OCI-LY3 (cell line): Measurements from ENCODE around the gene HUS1B.

ENCODE experiments used
- H2AFZ ChIP-seq: fragments of 200-600, 300-600 bp; shearing (Covaris generic); 2 replicates; pipeline ENCODE4 v1.6.0; 2014; ENCODE audit warnings: antibody characterized with exemption, low read depth, low read length
- H3K27ac ChIP-seq: fragments of 200-600, 300-600 bp; sonication (generic); 2 replicates; pipeline ENCODE4 v1.5.1; 2014; ENCODE audit warnings: mild to moderate bottlenecking, low read length, moderate library complexity, mixed read lengths
- H3K27me3 ChIP-seq: fragments of 200-600, 300-600 bp; sonication (generic); 2 replicates; pipeline ENCODE4 v1.6.1; 2014; ENCODE audit warnings: low read depth, low read length, mixed read lengths
- H3K36me3 ChIP-seq: fragments of 200-600, 300-600 bp; sonication (generic); replicated peaks from 2 replicates; pipeline ENCODE3; 2014; ENCODE audit warnings: low read depth, low read length, mixed read lengths
- H3K4me1 ChIP-seq: fragments of 300-600, 200-600 bp; sonication (generic); 2 replicates; pipeline ENCODE4 v1.6.1; 2014; ENCODE audit warnings: low read length, mixed read lengths
- H3K4me2 ChIP-seq: fragments of 200-600, 300-600 bp; sonication (generic); 2 replicates; pipeline ENCODE4 v1.6.1; 2014; ENCODE audit warnings: low read length, mixed read lengths
- H3K4me3 ChIP-seq: fragments of 300-600, 200-600 bp; sonication (generic); 2 replicates; pipeline ENCODE4 v1.5.1; 2014; ENCODE audit warnings: antibody characterized with exemption, mild to moderate bottlenecking, low read length, moderate library complexity
- H3K79me2 ChIP-seq: fragments of 300-600, 200-600 bp; shearing (Covaris generic); 2 replicates; pipeline ENCODE4 v1.6.1; 2014; ENCODE audit warnings: mild to moderate bottlenecking, low read length, mixed read lengths
- H3K9ac ChIP-seq: fragments of 300-600, 200-600 bp; shearing (Covaris generic); 2 replicates; pipeline ENCODE4 v1.6.0; 2014; ENCODE audit warnings: mild to moderate bottlenecking, low read length, moderate library complexity
- H3K9me3 ChIP-seq: fragments of 200-600, 300-600 bp; shearing (Covaris generic); 2 replicates; pipeline ENCODE4 v1.6.1; 2014; ENCODE audit warnings: low read length, mixed read lengths; ENCODE audit not compliant: insufficient read depth
- H4K20me1 ChIP-seq: fragments of 200-600, 300-600 bp; sonication (generic); 2 replicates; pipeline ENCODE4 v1.6.1; 2016; ENCODE audit warnings: low read length, mixed read lengths; ENCODE audit not compliant: insufficient read depth
- EZH2phosphoT487 ChIP-seq: fragments of 200-600 bp; shearing (Covaris generic); IDR thresholded peaks from 2 replicates; pipeline ENCODE4 v1.6.1; 2018; ENCODE audit warnings: antibody characterized with exemption, mixed run types, low read depth
- TF ChIP-seq, protein P1 (sequence below): fragments of 200-600, 300-600 bp; sonication (generic); IDR thresholded peaks from 2 replicates; pipeline ENCODE4 v1.5.1; 2014; ENCODE audit warnings: antibody characterized with exemption, low read length, low read depth

HUS1B gene

DNA sequence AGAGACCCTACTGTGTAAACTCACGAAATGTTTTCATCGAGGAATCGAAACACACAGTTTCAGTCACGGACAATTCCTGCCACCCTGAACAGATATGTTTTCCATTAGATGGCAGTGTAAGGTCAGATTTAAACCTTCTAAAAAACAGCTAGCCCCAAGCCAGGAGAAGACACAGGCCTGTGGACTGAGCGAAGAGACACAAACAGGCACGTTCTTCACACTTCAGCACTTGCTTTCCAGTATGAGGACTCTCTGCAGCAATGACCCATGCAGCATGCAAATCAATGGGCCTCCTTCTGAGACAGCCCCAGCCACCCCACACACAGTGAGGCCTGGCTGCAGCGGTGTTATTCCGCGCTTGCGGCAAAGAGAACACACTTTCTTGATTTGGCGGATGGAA lies 31.9 kb downstream of the HUS1B start:
- TF ChIP-seq, protein P1, sequence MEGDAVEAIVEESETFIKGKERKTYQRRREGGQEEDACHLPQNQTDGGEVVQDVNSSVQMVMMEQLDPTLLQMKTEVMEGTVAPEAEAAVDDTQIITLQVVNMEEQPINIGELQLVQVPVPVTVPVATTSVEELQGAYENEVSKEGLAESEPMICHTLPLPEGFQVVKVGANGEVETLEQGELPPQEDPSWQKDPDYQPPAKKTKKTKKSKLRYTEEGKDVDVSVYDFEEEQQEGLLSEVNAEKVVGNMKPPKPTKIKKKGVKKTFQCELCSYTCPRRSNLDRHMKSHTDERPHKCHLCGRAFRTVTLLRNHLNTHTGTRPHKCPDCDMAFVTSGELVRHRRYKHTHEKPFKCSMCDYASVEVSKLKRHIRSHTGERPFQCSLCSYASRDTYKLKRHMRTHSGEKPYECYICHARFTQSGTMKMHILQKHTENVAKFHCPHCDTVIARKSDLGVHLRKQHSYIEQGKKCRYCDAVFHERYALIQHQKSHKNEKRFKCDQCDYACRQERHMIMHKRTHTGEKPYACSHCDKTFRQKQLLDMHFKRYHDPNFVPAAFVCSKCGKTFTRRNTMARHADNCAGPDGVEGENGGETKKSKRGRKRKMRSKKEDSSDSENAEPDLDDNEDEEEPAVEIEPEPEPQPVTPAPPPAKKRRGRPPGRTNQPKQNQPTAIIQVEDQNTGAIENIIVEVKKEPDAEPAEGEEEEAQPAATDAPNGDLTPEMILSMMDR: peak; percentile 59
- TF ChIP-seq EZH2phosphoT487: no peak
- Histone ChIP-seq H3K79me2 (no peaks in the 10 kb centered on the region), H3K4me3 (peak overlapping the region; percentile 20), H3K4me1 (peaks cover 40% of the 10 kb centered on the region), H3K4me2 (peak overlapping the region; percentile 42), H4K20me1 (no peaks in the 10 kb centered on the region), H3K27ac (peak overlapping the region; percentile 26), H3K27me3 (no peaks in the 10 kb centered on the region), H3K9me3 (no peaks in the 10 kb centered on the region), H2AFZ (no peak overlapping the region), H3K9ac (peak overlapping the region; percentile 2; the same call in 1 of the 2 replicates), H3K36me3 (peaks cover 12% of the 10 kb centered on the region)

GRCh38 chr6:622462-622861 lies 34.4 kb downstream of the HUS1B start:
- Histone ChIP-seq H2AFZ (no peak overlapping the region), H3K9me3 (no peaks in the 10 kb centered on the region), H3K4me2 (no peak overlapping the region), H3K27me3 (no peaks in the 10 kb centered on the region), H3K4me1 (peaks cover 20% of the 10 kb centered on the region), H3K9ac (no peak overlapping the region), H3K79me2 (no peaks in the 10 kb centered on the region), H4K20me1 (no peaks in the 10 kb centered on the region), H3K27ac (no peak overlapping the region), H3K4me3 (no peak overlapping the region), H3K36me3 (peaks cover 2% of the 10 kb centered on the region)
- TF ChIP-seq EZH2phosphoT487: no peak
- TF ChIP-seq, protein P1: no peak

GRCh38 chr6:621931-622330 lies 35.0 kb downstream of the HUS1B start:
- Histone ChIP-seq H3K9ac (no peak overlapping the region), H4K20me1 (no peaks in the 10 kb centered on the region), H3K4me1 (peaks cover 20% of the 10 kb centered on the region), H3K4me3 (no peak overlapping the region), H3K36me3 (no peaks in the 10 kb centered on the region), H2AFZ (no peak overlapping the region), H3K27ac (no peak overlapping the region), H3K79me2 (no peaks in the 10 kb centered on the region), H3K4me2 (no peak overlapping the region), H3K27me3 (no peaks in the 10 kb centered on the region), H3K9me3 (no peaks in the 10 kb centered on the region)
- no peak for TF ChIP-seq EZH2phosphoT487
- TF ChIP-seq, protein P1: no peak

DNA sequence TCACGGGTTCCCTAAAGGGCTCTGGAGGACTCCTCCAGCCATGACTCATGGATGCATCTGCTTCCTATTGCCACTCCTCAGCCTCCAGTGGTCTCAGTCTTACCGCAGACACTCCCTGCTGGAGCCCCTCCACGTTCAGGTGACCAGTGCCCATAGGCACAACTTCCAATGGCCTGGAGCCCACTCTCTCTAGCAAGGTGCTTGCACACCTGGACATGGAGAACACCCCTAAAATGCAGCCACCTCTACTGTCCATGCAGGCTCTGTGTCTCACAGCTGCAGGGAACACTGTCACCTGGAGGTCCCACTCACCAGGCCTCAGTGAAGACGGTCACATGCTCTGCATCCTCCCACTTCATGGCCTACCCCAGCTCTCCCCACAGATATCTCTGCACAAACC lies 36.0 kb downstream of the HUS1B start:
- peaks cover 15% of the 10 kb centered on the region for H3K4me1 ChIP-seq
- no peaks in the 10 kb centered on the region for H3K36me3 ChIP-seq
- no peak overlapping the region for H2AFZ ChIP-seq
- H3K79me2 ChIP-seq: no peaks in the 10 kb centered on the region
- no peak overlapping the region for H3K4me3 ChIP-seq
- no peak overlapping the region for H3K27ac ChIP-seq
- H3K27me3 ChIP-seq: no peaks in the 10 kb centered on the region
- H3K9ac ChIP-seq: no peak overlapping the region
- TF ChIP-seq, protein P1: no peak
- no peak for TF ChIP-seq EZH2phosphoT487
- H3K4me2 ChIP-seq: no peak overlapping the region
- no peaks in the 10 kb centered on the region for H4K20me1 ChIP-seq
- no peaks in the 10 kb centered on the region for H3K9me3 ChIP-seq
